ENCODE results near the gene DDX24.

Gene DDX24

GRCh38 chr14:94048691-94049624 is 32.0 kb downstream of the DDX24 start:
- no peak for DNase-seq (ENCODE audit: low read depth in 2 of 2)

DNA sequence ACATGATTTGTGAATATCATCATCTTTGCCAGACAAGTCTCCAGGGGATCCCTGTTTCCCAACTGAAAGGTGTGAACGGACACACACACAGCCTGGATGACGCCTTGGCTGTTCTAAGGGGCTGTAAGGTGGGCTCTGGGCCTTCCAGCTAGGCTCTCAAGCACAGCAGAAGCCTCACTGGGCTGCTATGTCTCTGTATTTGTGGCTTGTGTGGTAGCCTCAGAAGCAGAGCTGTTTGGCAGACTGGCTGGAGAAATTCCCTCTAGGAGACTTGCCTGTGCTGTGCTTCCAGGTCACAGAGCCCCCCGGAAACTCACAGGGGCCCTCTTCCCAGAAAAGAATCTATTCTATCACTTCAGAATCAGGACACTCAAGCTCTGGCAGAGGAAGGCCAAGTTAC is 33.4 kb downstream of the DDX24 start:
- no peak for DNase-seq (ENCODE audit: low read depth in 2 of 2)

GRCh38 chr14:94046696-94047250 is 34.2 kb downstream of the DDX24 start:
- DNase-seq (ENCODE audit: low read depth in 2 of 2), result no peak

- DNase-seq (ENCODE audit: low read depth in 2 of 2), result no peak
Measured at GRCh38 chr14:94045563-94046345, 35.2 kb downstream of the DDX24 start.

DNA sequence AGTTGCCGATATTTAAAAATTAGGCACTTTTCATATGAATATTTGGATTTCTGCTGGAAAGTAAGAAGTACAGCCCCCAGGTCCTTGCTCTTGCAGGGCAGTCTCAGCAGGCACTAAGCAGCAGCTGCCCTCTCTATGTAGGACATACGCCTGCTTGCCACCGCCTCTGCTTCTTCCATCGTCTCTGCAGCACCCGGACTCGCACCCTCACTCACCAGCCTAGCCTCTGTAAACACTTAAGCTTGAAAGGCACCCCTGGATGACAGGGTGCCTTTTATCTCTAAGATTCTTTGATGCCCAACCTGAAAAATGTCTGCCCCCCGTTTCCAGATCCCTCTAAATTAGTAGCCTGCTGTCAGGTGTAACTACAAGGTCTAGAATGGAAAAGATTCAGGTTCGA is 35.9 kb downstream of the DDX24 start:
- DNase-seq (ENCODE audit: low read depth in 2 of 2), result no peak

DNA sequence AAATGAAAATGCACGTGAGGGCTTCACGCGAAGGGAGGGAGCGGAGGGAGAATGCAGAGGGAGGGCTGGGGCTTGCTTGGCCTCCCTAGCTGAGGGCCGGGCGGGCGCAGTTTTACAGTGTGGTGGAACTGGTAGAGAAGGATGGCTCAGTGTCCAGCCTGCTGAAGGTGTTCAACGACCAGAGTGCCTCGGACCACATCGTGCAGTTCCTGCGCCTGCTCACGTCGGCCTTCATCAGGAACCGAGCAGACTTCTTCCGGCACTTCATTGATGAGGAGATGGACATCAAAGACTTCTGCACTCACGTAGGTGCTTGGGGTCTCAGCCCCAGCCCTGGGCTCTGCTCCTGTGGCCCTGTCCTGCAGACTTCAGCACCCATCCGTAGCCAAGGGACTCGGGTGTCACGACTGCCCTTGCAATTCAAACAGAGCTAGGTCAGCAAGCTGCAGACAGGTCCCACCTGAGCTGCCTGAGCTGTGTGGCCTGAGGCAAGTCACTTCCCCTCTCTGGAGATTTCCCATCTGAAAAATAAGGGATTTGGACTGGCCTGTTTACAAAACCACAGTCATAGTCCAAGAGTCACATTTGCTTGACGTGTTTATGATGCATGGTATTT is 36.4 kb downstream of the DDX24 start:
- no peak for DNase-seq (ENCODE audit: low read depth in 2 of 2)

DNA sequence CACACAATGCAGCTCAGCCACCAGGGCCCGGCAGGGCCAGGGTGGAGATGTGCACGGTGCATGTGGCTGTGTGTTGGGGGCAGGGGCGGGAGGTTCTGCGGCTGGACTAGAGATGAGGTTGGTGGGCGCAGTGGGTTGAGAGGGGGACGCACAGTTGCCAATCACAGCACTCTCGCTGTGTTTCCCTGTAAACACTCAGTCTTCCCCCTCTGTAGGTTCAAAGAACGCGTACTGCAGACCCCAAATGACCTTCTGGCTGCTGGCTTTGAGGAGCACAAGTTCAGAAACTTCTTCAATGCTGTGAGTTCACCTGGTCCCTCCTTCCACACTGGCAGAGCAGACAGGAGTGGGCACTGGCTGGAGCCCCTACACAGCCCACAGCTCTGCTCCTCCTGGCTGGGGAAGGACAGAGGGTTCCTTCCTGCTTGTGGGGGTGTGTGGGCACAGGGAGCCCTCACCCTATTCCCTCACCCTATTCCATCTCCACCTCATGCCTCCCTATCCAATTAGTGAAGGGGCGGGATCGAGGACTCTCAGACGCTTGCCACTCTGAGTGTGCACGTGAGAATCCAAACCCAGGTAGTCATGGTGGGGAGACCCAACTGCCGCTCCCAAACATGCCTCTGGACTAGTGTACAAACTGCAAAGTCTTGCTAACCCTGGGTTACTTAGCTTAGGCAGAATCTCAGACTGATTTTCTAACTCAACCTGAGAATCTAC is 37.1 kb downstream of the DDX24 start:
- no peak for DNase-seq (ENCODE audit: low read depth in 2 of 2)

DNA sequence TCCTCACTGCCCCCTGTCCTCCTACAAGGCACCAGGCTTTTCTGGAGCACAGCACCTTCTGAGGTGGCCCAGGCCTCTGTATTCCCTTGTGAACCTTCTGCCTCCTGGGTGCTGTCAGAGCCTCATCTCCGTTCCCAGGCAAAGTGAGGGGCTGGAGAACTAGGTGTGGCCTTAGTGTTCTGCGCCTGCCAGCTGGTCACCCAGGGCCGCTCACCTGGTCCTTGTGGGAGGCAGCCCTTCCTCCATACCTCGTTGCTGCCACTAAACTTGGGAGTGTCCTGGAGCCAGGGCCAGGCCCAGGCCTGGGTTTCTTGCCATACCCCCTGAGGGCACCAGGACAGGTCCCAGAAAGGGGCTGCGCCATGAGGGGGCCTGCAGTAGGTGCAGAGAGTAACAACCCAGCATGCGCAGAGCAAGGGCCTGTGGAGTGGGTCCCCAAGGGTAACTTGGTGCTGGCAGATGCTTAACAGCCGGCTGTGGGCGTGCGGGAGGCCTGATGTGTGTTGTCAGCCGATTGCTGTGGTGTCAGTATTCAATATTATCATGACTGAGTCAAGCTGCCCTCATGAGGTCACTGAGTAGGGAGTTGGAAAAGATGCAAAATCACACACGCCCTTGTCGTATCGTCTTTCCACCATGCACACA is 37.8 kb downstream of the DDX24 start:
- DNase-seq (ENCODE audit: low read depth in 2 of 2), result no peak

- no peak for DNase-seq (ENCODE audit: low read depth in 2 of 2)
Measured at GRCh38 chr14:94042433-94043091, 38.4 kb downstream of the DDX24 start.

DNA sequence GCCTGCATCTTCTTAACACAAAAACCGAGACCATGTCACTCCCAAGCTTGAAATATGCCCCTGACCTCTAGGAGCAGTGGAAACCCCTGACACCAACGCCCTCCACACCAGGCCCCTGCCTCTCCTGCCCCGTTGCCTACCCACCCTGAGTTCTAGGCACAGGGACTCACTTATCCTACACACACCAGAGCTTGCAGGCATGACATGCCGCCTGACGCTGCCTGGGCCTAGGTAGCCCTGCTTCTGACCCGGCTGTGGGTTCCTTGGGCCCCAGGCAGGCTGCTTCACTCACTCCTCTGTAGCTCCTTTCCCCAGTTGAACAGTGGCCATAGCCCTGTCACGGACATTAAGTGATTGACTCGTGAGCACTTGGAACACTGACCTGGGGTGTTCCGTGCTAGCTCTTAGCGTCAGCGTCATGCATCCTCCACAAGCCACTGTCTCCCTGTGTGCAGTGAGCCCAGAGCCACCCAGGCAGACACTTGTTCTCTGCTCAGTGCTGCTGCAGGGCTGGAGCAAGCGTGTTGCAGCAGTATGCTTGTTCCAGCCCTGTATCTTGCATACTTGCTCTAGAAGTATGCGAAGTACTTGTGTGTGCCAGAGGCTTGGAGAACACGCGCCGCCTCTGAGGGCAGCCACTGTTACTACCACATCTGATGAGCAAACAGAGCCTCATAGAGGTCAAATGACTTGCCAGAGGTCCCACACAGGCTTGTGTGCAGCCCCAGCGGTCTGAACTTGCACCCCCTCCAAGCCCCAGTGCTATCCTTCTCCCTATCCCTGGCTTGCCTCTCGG is 39.3 kb downstream of the DDX24 start:
- no peak for DNase-seq (ENCODE audit: low read depth in 2 of 2)

DNA sequence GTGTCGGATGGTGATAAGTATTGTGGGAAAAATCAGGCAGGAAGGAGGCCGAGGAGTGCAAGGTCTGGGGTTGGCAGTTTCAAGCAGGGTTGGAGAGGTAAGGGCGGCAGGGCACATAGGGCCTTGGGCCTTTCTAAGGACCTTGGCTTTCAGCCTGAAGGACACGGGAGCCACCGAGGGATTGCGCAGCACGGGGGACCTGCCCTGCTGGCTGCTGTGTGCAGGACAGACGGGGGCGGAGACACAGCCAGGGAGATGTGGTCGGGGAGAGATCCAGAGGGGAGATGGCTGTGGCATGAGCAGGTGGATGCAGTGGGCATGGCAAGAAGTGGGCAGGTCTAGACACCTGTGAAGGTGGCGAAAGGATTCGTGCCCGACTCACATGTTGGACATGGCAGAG is 40.2 kb downstream of the DDX24 start:
- DNase-seq (ENCODE audit: low read depth in 2 of 2), result no peak

DNA sequence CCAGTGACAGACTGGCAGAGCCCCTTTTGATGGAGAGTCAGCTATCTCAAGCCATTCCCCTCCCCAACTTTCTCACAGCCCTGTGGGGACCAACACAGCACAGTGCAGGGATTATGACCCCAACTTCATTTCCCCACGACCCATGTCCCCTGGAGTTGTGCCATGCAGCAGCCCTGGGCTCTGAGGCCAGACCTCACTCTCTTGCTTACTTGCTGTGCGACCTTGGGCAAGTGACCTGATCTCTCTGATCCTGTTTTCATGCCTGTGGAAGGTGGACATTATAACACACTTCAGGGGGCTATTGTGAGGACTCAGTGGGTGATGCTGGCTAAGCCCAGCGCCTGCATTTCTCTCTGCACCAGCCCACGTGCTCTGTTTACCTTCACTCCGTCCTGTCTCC is 40.8 kb downstream of the DDX24 start:
- DNase-seq (ENCODE audit: low read depth in 2 of 2), result no peak

GRCh38 chr14:94038921-94039629 is 41.9 kb downstream of the DDX24 start:
- DNase-seq (ENCODE audit: low read depth in 2 of 2), result no peak

DNA sequence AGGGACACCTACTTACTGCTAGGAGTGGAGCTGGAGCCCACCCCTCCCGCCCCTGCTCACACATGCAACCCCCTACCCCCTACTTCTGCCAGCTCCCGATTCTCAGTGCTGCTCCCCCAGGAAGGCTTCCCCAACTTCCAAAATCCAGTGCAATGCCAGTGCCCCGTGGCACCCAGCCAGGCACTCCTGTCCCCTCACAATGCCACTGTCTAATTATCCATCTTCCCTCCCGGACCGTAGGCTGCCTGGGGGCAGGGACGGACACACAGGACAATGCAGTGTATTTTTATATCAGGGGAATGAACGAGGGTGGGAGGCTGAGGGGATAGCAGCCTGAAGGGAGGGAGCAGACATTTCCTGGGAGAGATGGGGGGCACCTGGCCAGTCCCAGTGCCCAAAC is 42.5 kb downstream of the DDX24 start:
- no peak for DNase-seq (ENCODE audit: low read depth in 2 of 2)

DNA sequence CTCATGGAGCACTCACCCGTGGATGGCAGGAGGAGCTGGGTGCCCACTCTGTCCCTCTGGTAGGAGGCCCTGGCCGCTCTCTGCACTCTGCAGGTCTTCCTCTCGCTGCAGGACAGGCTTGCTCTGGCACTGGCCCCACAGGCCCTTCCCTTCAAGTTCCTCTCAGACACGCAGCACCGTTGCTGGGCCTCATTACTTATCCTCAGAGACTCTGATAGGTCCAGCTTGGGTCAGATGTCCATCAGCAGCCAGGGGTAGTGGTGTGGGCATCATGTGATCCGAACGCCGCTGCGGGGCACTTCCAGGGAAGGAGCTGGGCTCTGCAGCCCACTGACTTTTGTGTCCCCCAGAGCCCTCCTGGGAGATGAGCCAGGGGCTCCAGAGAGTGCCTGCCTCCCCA is 43.0 kb downstream of the DDX24 start:
- DNase-seq (ENCODE audit: low read depth in 2 of 2), result no peak

DNA sequence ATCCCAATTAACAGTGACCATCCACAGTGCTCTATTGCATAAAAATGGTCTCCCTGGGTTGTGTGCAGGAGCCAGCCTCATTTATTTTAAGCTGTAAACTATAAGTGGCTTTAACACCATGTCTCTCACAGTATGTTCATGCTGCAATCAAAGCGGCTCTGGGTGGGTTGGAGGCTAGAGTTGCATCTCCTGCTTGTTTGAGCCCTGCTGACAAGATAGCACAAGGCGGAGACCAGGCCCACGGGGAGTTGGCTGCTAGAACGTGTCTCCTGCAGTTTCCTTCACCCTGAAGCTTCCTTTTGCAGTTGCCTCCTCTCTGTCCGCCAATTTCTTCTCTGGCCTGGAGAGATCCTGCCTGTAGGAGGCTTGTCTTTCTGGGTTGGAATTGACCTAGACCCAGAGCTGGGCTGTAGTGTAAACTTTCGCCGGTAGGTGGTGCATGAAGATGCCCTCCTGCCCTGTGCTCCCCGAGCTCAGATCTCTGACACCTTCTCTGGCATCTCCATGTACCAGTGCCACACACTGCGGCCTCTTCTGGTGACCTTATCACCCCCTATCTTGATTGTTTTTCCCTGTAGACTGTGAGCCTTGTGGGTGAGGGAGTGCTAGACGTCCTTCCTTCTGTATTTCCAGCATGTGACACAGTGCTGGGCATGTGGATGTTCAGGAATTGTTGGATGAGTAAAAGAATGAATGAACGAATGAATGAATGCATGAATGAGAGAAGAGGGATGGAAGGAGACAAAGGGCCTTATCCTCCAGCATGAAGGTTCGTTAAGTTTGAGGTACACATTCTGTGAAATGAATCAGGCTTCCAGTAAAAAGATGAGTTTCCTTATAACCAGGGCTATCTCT is 44.5 kb downstream of the DDX24 start:
- peak; percentile 41 to 48 for DNase-seq (ENCODE audit: low read depth in 2 of 2)

- DNase-seq (ENCODE audit: low read depth in 2 of 2), result no peak
Measured at GRCh38 chr14:94034886-94035285, 46.1 kb downstream of the DDX24 start.

- no peak for DNase-seq (ENCODE audit: low read depth in 2 of 2)
Measured at GRCh38 chr14:94031883-94032279, 49.1 kb downstream of the DDX24 start.
